ENCODE measurements around the gene CDC42BPB.

CDC42BPB gene

DNA sequence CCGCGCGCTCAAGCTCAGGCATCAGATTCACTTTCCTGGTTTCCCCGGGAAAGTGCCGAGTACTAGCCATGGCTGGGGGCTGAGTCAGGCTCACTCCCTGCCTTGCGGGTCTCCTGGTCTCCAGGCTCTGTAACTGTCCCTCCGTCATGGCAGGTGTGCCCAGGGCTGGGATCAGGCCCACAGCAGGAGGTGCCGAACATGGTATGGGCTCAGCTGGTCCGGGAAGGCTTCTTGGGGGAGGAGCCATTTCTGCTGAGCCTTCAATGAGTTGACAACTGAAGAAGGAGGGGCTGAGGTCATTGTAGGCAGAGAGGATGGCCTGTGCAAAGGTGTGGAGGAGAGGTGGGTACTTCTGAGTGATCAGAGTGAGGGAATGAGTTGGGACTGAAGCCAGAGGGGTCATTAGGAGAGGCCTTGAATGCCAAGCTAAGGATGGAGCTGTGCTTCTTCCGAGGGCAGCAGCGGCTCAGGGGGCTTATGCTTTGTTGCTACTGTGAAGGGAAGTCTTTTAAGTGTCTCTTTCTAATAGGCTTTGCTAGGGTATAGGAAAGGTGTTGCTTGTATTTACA, 37.9 kb upstream of the CDC42BPB start:
- no peak for DNase-seq (ENCODE audit: low read depth in 2 of 2)

DNA sequence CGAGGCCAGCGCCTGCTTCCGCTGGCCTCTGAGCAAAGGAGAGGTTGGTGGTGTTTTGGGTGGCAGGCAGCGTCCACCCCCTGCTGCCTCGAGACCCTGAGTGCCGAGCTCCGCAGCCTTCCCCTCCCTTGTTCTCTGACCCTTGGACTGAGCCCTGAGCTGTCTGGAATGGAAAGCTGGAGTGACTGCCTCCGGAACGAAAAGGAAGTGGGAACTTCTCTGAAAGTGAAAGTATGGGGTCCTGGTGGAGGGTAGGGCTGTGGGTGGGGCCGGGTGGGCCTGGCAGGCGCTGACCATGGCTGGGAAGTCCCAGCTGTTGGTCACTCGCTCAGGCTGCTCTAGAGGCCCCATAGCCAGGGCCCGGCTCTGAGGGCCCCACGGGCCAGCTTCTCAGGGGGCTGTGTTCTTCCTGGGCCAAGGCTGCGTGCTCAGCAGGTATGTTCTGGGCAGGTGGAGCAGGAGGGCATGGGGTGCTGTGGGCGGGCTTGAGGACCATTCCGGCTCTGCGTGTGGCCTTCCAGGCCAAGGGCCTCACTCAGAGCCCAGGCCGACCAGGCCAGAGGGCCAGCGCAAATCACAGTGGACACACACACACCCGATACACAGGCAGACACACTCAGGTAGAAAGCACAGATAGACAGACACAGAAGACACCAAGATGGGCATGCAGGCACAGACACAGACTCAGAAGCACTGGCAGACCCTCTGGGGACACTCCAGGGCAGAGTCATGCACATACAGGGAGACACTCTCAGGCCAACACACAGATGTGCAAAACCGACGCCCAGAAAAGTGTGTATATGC, 37.3 kb upstream of the CDC42BPB start, which contains the start of gene EXOC3L4:
EXOC3L4 (plus strand) TSS at position 320 of the 804 bp plus-strand sequence. CDS start 5,495 bp downstream, outside the sequence.
- DNase-seq (ENCODE audit: low read depth in 2 of 2), result no peak

DNA sequence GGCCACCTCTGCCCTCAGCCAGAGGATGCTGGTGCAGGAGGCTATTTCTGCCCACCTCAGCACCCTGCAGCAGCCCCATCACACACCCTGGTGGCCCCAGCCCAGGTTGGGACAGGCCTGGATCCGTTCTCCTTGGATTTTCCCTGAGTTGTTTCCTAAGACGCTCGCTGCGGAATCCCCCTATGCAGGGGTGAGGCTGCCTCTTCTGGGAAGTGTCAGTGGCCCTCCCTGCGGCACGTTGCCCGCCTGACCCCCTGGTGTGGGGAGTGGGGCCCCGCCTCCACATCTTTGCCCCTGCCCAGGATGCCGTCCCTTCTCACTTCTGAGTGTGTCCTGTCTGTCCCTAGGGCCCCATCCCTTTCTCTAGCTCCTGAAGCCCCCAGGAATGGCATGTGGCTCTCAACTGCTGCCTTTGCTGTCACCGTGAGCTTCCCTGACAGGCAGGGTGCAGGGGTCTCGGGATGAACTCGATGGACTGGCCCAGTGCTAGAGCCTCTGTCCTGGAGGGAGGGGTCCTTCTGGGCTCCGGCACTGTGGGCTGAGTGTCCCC, 36.6 kb upstream of the CDC42BPB start:
- no peak for DNase-seq (ENCODE audit: low read depth in 2 of 2)

DNA sequence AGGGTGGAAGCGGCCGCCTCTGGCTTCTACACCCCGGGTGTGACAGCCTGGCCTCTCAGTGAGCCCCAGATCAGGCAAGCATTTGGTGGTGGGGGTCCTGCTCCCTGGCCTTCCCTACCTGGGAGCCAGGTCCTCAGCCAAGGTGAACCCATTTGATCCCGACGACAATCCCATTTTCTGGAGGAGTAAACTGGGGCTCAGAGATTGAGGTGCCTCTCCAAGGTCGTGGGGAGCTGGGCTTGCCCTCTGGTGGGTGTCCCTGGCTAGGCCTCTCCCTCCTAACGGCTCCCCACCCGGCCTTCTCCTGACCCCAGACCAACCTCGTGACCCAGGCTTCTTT, 34.5 kb upstream of the CDC42BPB start:
- no peak for DNase-seq (ENCODE audit: low read depth in 2 of 2)

DNA sequence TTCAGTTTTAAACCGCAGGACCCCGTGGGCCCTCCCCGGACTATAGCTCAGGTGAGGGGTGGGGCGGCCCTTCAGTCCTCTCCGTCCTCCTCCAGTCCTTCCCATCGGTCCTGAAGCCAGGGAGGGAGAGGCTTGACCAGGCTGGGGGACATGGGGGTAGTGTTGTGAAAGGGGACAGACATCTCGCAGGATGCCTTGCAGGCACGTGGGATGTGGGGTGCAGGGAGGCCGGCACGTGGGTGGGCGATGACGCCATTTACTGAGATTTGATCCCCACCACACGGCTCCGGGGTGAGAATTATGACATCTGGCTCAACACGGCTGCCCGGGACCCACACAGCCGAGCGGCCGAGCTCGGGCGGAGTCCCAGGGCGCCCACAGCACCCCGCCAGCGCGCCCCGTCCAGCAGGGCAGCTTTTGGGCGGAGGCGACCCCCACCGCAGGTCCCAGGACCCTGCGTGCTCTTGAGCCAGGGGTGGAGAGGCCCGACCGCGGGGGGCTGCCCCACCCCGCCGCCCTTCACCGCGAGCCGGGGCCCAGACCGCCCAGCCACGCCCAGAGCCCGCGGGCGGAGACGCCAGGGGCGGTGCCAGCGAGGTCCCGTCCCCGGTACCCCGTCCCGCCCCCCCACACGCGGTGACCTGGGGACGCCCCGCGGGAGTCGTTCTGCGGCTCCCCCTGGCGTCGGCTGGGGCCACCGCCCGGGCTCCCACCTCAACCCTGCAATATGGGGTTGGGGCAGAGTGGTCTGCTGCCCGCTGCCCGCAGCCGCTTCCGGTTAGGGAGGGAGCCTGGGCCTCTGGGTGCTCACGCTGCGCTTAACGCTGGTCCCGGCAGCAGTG, 33.9 kb upstream of the CDC42BPB start:
- DNase-seq (ENCODE audit: low read depth in 2 of 2), result peak; percentile 64 to 73

DNA sequence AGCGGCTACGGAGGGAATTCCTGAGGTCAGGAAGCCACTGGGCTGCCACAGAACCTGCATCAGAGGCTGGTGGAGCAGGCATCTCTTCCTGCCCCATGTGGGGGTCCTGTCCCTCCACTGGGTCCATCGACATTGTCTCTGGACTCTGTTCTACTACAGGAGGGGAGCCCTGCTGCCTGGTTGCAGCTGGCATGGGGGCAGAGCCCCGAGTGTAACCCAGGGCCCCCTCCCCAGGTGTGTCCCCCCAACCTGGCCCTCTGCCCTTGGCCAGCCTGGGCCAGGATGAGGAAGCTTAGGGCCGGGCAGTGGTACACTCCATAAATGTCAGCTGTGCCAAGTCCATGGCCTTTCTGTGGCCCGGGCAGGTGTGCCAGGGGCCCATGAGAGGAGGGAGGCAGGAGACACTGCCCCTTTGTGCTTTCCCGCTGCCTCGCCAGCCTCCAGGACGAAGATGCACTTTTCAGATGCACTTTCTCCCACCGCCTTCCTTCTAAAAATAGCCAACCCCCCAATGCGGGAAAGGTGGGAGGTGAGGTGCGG, 33.2 kb upstream of the CDC42BPB start:
- no peak for DNase-seq (ENCODE audit: low read depth in 2 of 2)

DNA sequence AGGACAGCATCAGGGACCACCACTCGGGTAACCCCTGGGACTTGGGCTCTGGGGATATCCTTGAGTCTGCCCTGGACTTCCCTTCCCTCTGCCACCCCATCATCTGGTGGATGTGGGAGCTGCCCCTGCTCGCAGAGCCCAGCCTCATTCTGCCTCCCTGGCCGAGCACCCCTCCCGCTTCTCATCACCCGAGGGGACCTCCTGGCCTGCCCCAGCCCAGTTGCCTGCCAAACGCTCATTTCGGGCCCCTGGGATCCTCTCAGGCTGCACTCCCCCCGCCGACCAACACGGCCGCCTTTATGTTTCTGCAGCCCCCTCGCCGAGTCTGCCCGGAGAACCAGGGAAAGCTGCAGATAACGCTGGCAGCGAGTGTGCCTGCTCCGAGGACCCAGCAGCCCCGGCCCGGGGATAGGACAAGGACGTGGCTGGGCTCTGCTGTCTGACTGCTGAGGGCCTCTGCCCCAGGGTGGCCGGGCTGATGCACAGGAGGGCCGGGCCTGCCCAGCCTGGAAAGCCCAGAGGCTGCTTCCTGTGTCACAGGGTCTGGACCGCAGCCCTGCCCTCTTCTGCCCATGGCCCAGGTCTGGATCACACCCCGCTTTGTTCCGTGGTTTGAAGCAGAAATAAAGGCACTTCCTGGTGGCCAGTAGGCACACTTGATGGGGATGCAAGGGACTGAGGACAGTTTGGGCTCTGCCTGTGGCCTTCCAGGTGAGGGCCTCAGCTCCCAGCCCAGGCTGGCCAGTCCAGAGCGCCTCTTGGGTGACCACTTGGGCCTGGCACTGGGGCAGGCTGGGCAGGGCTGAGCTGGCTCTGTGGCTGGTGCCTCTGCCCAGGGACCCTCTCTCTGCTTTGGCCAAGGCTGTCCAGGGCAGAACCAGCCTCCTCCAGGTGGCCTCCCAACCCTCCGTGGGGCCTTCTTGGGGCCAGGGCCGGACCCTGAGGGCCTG, 32.3 kb upstream of the CDC42BPB start:
- DNase-seq (ENCODE audit: low read depth in 2 of 2), result no peak

DNA sequence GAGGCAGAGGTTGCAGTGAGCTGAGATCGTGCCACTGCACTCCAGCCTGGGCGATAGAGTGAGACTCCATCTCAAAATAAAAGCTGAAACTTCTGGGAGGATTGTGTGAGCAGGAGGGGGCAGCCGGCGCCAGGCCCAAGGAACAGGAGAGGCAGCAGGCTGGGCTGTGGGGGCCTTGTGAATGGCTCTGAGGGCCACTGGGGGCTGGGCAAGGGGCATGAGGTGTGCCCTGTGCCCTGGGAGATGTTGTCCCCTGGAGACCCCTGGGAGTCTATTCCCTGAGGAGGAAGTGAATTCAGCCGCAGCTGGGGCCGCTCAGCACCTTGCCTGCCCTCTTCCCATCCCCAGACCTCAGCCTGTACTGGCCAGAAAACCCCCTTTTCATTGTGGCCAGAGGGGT, 31.6 kb upstream of the CDC42BPB start:
- no peak for DNase-seq (ENCODE audit: low read depth in 2 of 2)

DNA sequence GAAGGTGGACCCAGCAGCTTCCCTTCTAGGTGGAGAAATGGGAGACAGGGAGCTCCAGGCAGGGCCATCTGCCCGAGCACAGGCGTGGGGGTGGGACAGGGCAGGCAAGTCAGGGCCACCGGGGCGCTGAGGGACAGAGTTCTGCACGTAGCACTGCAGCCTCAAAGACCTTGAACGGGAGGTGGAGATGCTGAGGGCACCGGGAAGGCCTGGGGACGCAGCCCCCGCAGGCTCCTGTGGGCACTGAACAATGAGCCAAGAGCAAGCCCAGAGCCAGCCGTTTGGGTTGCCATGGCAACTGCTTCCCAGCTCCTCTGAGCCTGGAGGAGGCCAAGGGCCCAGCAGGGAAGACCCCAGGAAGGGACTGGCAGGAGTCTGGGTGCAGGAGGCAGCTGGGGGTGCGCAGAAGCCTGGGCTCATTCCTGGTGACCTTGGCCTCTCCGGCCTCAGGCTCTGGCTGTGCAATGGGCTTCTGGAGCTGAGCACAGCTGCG, 30.0 kb upstream of the CDC42BPB start:
- no peak for DNase-seq (ENCODE audit: low read depth in 2 of 2)

DNA sequence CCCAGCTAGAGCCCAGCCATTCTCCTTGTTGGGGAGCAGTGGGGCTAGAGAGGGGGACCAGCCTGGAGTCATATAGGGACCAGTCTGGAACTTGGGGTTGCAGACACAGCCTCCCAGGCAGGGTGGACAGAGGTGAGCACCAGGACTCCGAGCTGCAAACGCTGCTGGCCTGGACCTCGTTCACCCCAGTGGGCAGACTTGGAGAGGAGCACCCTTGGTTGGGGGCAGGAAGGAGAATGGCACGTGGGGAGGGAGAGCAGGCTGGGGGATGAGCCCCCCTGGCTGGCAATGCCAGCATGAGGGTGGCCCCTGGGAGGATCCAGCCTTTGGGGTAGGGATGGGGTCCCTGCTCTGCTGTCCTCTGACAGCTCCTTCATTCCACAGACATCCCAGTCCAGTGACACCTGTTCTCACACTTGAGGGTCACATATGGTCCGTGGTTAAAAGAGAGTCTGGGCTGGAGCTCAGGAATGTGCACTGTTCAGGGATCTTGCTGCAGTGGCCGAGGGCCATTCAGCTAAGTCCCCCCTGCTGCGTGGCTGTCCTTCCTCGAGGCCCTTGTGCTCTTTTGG, 29.5 kb upstream of the CDC42BPB start:
- no peak for DNase-seq (ENCODE audit: low read depth in 2 of 2)

DNA sequence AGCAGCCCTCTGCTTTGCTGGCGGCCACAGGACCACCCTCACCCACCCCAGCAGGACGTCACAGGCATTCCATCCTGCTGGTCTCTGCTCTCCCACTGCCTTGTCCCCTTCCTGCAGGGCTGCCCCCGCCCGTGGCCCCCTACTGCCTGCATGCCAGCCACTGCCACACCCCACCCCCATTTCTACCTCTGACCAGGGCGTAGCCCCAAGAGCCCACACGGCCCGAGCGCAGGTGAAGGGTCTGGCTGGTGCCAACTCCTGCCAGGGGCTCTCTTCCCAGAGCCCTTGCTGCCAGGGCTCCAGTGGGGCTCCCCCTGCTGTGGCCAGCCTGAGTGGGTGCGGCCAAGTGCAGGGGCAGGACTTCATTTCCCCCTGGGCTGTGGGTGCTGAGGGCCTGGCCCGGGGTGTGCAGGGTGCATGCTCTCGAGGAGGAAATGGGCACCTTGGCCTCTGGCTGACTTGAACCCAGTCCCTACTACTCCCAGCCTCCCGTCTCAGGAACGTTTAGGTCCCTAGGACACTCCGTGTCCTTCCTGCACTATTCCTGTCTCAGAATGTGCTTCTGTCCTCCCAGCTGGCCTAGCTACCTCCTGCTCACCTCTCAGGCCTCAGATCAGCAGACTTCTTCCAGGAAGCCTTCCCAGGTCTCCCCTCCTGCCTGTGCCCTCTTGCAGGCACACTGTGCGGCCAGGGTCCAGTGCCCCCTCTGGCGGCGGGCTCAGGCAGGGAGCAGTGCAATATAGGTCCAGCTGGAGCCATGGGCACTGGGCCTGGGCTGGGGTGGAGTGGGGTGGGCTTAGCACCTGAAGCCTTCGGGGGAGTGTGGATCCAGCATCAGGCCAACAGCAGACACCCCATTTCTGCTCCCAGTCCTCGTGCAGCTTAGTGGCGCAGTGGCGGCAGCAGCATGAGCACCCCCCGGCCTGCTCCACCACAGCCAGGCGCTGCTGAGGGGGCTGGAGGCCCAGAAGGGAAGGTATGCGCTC, 28.1 kb upstream of the CDC42BPB start:
- no peak for DNase-seq (ENCODE audit: low read depth in 2 of 2)

DNA sequence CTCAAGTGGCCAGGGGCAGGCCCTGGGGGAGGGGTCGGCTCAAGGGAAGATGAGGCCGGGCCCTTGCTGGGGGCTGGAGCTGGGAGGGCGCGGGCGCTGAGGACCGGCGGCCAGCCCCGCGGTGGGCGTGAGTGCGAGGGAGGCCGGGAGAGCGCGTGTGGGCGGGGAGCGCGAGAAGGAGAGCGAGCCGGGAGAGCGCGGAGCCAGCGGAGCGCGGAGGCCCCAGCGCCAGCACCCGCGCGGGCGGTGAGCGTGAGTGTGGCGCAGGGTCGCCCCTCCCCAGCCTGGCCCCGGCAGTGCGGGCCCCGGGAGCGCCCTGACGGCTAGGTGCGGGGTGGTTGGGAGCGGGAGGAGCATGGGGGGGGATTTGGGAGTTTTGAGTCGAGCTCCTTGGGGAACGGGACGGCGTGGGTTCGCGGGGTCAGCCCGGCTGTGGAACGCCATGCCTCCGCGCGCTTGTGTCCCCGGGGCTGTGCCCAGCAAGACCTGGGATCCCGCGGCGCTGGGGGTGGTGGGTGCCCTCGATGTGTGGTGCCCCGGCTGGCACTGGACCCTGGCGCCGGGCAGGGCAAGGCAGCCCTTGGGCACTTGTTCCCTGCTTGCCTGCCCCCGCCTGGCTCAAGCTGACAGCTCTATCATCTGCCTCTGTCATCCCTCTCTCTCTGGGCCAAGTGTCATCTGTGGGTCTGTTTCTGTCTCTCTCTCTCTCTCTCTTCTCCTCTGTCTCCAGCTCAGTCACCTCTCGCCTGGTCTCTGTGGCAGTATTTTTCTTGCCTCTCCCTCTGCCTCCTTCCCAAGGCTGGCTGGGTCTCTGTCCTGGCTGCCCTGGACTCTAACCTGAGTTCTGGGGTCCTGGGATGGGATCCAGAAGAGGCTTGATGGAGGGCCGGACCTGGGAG, 26.9 kb upstream of the CDC42BPB start, which contains the start of gene LBHD2:
LBHD2 (plus strand) TSS at position 190 of the 899 bp plus-strand sequence. CDS start 1,803 bp downstream, outside the sequence.
- DNase-seq (ENCODE audit: low read depth in 2 of 2), result no peak

DNA sequence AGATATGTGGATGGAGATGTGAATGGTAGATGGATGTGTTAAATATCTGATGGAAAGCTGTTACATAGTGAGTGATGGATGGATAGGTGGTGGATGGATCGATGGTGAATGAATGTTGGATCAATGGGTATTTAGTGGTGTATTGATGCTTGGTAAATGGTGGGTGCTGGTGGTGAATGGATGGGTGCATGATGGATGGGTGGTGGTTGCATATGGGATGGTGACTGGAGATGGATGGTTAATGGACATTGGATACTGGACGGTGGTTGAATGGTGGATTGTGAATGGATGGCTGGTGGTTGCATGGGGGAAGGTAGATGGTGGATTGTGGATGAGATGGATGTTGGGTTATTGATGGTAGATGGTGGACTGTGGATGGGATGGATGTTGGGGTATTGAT, 24.6 kb upstream of the CDC42BPB start:
- no peak for DNase-seq (ENCODE audit: low read depth in 2 of 2)

DNA sequence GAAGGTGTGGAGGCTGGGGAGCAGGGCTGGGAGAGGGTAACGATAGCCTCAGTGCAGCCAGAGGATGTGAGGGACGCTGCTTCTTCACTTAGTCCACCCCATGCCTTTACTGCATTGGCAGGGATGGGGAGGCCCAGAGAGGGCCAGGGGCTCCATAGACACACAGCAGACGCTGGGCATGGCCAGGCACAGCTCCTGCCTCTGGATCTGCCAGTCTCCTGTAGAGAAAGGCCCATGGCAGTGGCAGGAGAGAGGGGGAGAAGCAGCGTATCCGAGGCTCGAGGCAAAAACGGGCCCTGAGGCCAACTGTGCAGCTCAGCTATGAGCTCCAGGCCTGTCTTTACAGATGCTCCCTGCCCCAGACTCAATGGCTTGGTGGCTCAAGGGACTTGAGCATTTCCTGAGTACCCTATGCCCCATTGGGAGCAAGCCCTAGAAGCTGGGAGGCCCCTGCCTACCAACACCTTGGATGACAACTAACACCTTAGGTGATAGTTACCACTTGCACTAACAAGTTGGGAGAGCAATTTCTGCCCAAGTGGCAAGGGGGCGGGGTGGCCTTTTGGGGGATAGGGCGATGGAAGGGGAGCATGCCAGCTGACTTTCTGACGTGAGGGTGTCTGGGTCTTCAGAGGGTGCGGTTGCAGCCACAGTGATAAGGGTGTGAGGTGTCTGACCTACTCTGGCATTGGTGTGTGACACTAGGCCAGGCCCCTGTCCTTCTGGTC, 21.7 kb upstream of the CDC42BPB start:
- DNase-seq (ENCODE audit: low read depth in 2 of 2), result no peak

DNA sequence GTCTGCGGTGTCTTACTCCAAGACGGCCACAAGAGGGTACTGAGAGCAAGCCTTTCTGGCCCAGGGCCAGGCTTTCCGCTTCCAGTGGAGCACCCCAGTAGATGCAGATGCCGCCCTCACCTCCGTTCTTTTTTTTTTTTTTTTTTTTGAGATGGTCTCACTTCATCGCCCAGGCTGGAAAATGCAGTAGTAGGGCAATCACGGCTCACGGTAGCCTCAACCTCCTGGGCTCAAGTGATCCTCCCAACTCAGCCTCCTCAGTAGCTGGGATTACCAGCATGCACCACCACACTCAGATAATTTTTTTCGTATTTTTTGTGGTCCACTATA, 21.0 kb upstream of the CDC42BPB start:
- peak; percentile 55 to 58 for DNase-seq (ENCODE audit: low read depth in 2 of 2)

DNA sequence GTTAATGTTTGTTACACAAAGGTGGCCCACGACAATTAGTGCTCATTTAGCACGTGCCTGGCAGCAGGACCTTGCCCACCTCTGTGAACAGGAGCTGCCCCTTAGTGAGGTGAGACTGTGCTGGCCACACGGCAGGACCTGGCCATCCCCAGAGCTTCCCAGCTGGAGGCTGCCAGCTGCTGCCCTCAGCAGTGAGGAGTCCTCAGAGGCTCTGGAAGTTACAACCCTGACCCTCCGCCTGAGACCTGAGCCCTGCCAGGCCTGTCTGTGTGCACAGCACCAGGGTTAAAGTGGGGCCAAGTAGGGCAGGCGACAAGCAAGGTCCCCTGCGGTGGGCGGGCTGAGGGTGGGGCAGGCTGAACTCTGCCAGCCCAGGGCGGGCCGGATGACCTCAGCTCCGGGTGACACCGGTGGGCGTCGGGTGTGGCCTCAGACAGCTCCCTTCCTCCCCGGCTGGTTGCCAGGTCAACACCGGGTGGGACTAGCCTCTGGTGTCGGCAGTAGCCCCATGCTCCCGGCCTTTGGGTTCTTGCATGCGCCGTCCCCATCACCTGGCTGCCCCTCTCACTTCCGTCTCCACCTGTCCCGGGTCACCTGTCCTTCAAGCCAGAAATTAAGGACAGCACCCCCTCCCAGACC, 17.5 kb upstream of the CDC42BPB start:
- peak; percentile 10 to 22 for DNase-seq (ENCODE audit: low read depth in 2 of 2)

Data from stimulated activated CD8-positive, alpha-beta memory T cell treated with anti-CD3 and anti-CD28 coated beads, Interleukin-15, amount 100 ng/mL, for 48 hours (primary cell).